OCI-LY3 (cell line): ENCODE measurements around the gene RIPK3.

Experiments
- EZH2phosphoT487 ChIP-seq: fragments of 200-600 bp; shearing (Covaris generic); IDR thresholded peaks from 2 replicates; pipeline ENCODE4 v1.6.1; 2018; ENCODE audit warnings: antibody characterized with exemption, mixed run types, low read depth
- TF ChIP-seq, protein P1 (sequence below): fragments of 200-600, 300-600 bp; sonication (generic); IDR thresholded peaks from 2 replicates; pipeline ENCODE4 v1.5.1; 2014; ENCODE audit warnings: antibody characterized with exemption, low read length, low read depth

DNA sequence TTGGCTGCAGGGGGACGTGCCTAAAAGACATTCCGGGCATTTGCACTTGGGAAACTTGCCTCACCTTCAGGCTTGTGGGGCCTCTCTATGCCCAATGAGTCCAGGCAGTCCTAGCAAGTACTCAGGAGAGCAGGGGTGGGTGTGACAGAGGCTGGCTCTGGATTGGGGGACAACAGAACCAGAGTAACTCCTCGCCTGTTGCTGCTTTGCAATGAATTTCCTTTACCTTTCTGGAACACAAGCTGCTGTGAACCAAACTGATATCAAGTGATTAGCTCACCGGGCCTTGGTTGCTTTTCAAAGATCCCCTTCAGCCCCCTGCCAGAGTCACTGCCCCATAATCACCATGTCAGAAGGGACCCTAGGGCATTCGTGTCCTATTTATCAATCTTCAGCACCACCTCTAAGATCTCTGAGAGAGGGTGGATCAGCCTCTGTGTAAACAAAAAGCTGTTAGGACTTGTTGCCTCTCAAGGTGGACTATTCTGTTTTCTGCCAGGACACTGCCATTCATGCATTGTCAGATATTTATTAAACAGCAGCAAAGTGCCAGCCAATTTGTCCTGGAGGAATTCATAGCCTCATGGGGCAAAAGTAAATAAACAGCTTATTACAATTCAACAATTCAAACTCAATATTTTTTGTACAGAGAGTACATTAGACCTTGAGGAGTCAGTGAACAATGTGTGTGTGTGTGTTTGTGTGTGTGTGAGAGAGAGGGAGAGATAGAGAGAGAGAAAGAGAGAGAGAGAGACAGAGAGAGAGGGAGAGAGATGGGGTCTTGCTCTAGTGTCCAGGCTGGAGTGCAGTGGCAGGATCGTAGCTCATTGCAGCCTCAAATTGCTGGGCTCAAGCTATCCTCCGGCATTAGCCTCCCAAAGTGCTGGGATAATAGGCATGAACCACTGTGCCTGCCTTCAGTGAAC, 39.5 kb upstream of the RIPK3 start:
- TF ChIP-seq, protein P1, sequence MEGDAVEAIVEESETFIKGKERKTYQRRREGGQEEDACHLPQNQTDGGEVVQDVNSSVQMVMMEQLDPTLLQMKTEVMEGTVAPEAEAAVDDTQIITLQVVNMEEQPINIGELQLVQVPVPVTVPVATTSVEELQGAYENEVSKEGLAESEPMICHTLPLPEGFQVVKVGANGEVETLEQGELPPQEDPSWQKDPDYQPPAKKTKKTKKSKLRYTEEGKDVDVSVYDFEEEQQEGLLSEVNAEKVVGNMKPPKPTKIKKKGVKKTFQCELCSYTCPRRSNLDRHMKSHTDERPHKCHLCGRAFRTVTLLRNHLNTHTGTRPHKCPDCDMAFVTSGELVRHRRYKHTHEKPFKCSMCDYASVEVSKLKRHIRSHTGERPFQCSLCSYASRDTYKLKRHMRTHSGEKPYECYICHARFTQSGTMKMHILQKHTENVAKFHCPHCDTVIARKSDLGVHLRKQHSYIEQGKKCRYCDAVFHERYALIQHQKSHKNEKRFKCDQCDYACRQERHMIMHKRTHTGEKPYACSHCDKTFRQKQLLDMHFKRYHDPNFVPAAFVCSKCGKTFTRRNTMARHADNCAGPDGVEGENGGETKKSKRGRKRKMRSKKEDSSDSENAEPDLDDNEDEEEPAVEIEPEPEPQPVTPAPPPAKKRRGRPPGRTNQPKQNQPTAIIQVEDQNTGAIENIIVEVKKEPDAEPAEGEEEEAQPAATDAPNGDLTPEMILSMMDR, result no peak
- TF ChIP-seq EZH2phosphoT487, result no peak
